Type B pancreatic cell (in vitro differentiated cells): ENCODE measurements around the gene CMTM5. TPM values are rescaled to one million over a fixed set of nuclear protein-coding genes. Genes with fewer than 3 reads are reported as not detected.
"Not testable (repeated sequence)": the region's sequence is repeated elsewhere in the genome, so short reads cannot be mapped to it uniquely, and the experiment has no call there.

Source experiments
- DNase-seq: peaks from one replicate; pipeline ENCODE4 v3.0.0; 2021; ENCODE audit warnings: mixed read lengths; ENCODE audit not compliant: unreplicated experiment; ENCODE audit errors: extremely low spot score
- H3K27ac Mint-ChIP-seq: 2 replicates; pipeline ENCODE4 v1.8.0; 2021; ENCODE audit warnings: mild to moderate bottlenecking, mixed read lengths
- H3K27me3 Mint-ChIP-seq: 2 replicates; pipeline ENCODE4 v1.8.0; 2021; ENCODE audit warnings: mixed read lengths
- H3K36me3 Mint-ChIP-seq: 2 replicates; pipeline ENCODE4 v1.8.0; 2021; ENCODE audit warnings: mixed read lengths
- H3K4me1 Mint-ChIP-seq: one replicate; pipeline ENCODE4 v1.8.0; 2021; ENCODE audit warnings: mixed read lengths; ENCODE audit not compliant: unreplicated experiment
- H3K4me3 Mint-ChIP-seq: 2 replicates; pipeline ENCODE4 v1.8.0; 2021; ENCODE audit warnings: mild to moderate bottlenecking, mixed read lengths
- H3K9me3 Mint-ChIP-seq: 2 replicates; pipeline ENCODE4 v1.8.0; 2021; ENCODE audit warnings: mixed read lengths
- CTCF ChIP-seq: fragments of 200-600 bp; sonication (generic); conservative IDR thresholded peaks from 2 replicates; pipeline ENCODE4 v1.5.0; 2021; ENCODE audit warnings: antibody characterized with exemption, mild to moderate bottlenecking
- total RNA-seq: library from RNA; stranded (reverse); gene quantifications from 2 replicates; pipeline ENCODE4 v1.2.1, GENCODE V29; 2021; ENCODE audit warnings: low replicate concordance

Gene CMTM5
- total RNA-seq, 1 donor from 2014 or later, result 0.19 TPM

GRCh38 chr14:23385642-23386265, 8.9 kb downstream of the CMTM5 start:
- Mint-ChIP-seq H3K27me3 (peaks cover 18% of the 10 kb centered on the region), H3K36me3 (no peaks in the 10 kb centered on the region), H3K4me1 (peaks cover 7% of the 10 kb centered on the region), H3K9me3 (no peaks in the 10 kb centered on the region), H3K4me3 (no peak overlapping the region), H3K27ac (no peak overlapping the region)
- TF ChIP-seq CTCF, result no peak
- DNase-seq, result no peak

GRCh38 chr14:23386266-23386657, 9.4 kb downstream of the CMTM5 start:
- not testable (repeated sequence) for H3K9me3 Mint-ChIP-seq, H3K27ac Mint-ChIP-seq, H3K4me3 Mint-ChIP-seq, H3K4me1 Mint-ChIP-seq, DNase-seq, H3K36me3 Mint-ChIP-seq
- peaks cover 15% of the 10 kb centered on the region for H3K27me3 Mint-ChIP-seq

GRCh38 chr14:23386999-23387398, 10.2 kb downstream of the CMTM5 start:
- H3K9me3 Mint-ChIP-seq, result no peaks in the 10 kb centered on the region
- H3K4me3 Mint-ChIP-seq, result no peak overlapping the region
- peaks cover 7% of the 10 kb centered on the region for H3K4me1 Mint-ChIP-seq
- no peak overlapping the region for H3K27ac Mint-ChIP-seq
- H3K36me3 Mint-ChIP-seq, result no peaks in the 10 kb centered on the region
- no peak for TF ChIP-seq CTCF
- DNase-seq, result no peak
- H3K27me3 Mint-ChIP-seq, result peaks cover 12% of the 10 kb centered on the region

GRCh38 chr14:23387916-23388882, 11.4 kb downstream of the CMTM5 start:
- DNase-seq, result no peak
- no peaks in the 10 kb centered on the region for H3K9me3 Mint-ChIP-seq
- H3K27me3 Mint-ChIP-seq, result peaks cover 11% of the 10 kb centered on the region
- H3K4me1 Mint-ChIP-seq, result peaks cover 7% of the 10 kb centered on the region
- TF ChIP-seq CTCF, result no peak
- H3K36me3 Mint-ChIP-seq, result no peaks in the 10 kb centered on the region
- H3K4me3 Mint-ChIP-seq, result no peak overlapping the region
- no peak overlapping the region for H3K27ac Mint-ChIP-seq

- no peak for TF ChIP-seq CTCF
- H3K27me3 Mint-ChIP-seq, result peaks cover 14% of the 10 kb centered on the region
- peaks cover 3% of the 10 kb centered on the region for H3K9me3 Mint-ChIP-seq
- DNase-seq, result no peak
- H3K4me1 Mint-ChIP-seq, result peaks cover 7% of the 10 kb centered on the region
- no peak overlapping the region for H3K27ac Mint-ChIP-seq
- no peaks in the 10 kb centered on the region for H3K36me3 Mint-ChIP-seq
- no peak overlapping the region for H3K4me3 Mint-ChIP-seq
These were observed 12.2 kb downstream of the CMTM5 start for GRCh38 chr14:23388996-23389395.

- no peak overlapping the region for H3K4me3 Mint-ChIP-seq
- no peak for DNase-seq
- peaks cover 14% of the 10 kb centered on the region for H3K27me3 Mint-ChIP-seq
- no peaks in the 10 kb centered on the region for H3K36me3 Mint-ChIP-seq
- TF ChIP-seq CTCF, result no peak
- H3K4me1 Mint-ChIP-seq, result peaks cover 7% of the 10 kb centered on the region
- no peak overlapping the region for H3K27ac Mint-ChIP-seq
- peaks cover 3% of the 10 kb centered on the region for H3K9me3 Mint-ChIP-seq
These were observed 12.6 kb downstream of the CMTM5 start for GRCh38 chr14:23389396-23389795.

- not testable (repeated sequence) for H3K36me3 Mint-ChIP-seq, DNase-seq, H3K9me3 Mint-ChIP-seq, H3K4me3 Mint-ChIP-seq, H3K4me1 Mint-ChIP-seq, H3K27ac Mint-ChIP-seq
- H3K27me3 Mint-ChIP-seq, result peaks cover 14% of the 10 kb centered on the region
These were observed 13.0 kb downstream of the CMTM5 start for GRCh38 chr14:23389871-23390270.
